Mucosa of descending colon (tissue), 3 donors: ENCODE data around the gene SCUBE1. TPM values are rescaled to one million over a fixed set of nuclear protein-coding genes. Genes with fewer than 3 reads are reported as not detected.

ENCODE experiments used
- ATAC-seq: fragments of 200-7000 bp; cut with Tn5 transposase; one replicate; pipeline ENCODE4 v1.9.1; 2020; ENCODE audit warnings: mild to moderate bottlenecking, moderate library complexity
- DNase-seq, 3 donors: peaks; one replicate each; pipeline ENCODE4 v3.0.0-alpha.2; 2020
- H3K36me3 ChIP-seq: fragments of 200-600 bp; one replicate; pipeline ENCODE4 v1.8.0; 2021; ENCODE audit warnings: low read depth, mild to moderate bottlenecking
- H3K4me1 ChIP-seq: fragments of 200-600 bp; one replicate; pipeline ENCODE4 v1.8.0; 2021; ENCODE audit warnings: low read depth, mild to moderate bottlenecking
- H3K4me3 ChIP-seq: fragments of 200-600 bp; one replicate; pipeline ENCODE4 v1.8.0; 2021; ENCODE audit warnings: mild to moderate bottlenecking
- H3K9me3 ChIP-seq: fragments of 200-600 bp; one replicate; pipeline ENCODE4 v1.8.0; 2021; ENCODE audit warnings: mild to moderate bottlenecking
- intact Hi-C, 2 donors: fragments of 100-400 bp; cut with DNase I in 1 of 2; cut with micrococcal nuclease in 1 of 2; formaldehyde crosslinking; loops; one replicate each; pipeline versions ENCODE4 v1.11.0 to v1.11.1; 2022; cut with DNase I, micrococcal nuclease
- total RNA-seq, 3 donors: library from RNA; stranded (reverse); fragmentation: NEBNext Ultra II Directional in 2 of 3; extraction: Animal tissue kit (Norgen Biotek cat#: 25700) in 2 of 3; gene quantifications; one replicate each; pipeline versions ENCODE4 v1.2.1 to v1.2.4, GENCODE V29; 2021 to 2023
- TF ChIP-seq, protein P1 (sequence below): fragments of 200-600 bp; IDR thresholded peaks from one replicate; pipeline ENCODE4 v1.8.0; 2022; ENCODE audit warnings: antibody characterized with exemption, mild to moderate bottlenecking
- donor health status: DM: no; HTN: no; CAD: no; lungs with moderate emphysema.
- donor health status: DM: no; HTN: no; CAD: no.
- donor health status: DM: no; HTN: yes; CAD: no.

Gene SCUBE1
- total RNA-seq, 3 donors from 2014 or later: 3.8 to 20.9 (median 4.7) TPM

DNA sequence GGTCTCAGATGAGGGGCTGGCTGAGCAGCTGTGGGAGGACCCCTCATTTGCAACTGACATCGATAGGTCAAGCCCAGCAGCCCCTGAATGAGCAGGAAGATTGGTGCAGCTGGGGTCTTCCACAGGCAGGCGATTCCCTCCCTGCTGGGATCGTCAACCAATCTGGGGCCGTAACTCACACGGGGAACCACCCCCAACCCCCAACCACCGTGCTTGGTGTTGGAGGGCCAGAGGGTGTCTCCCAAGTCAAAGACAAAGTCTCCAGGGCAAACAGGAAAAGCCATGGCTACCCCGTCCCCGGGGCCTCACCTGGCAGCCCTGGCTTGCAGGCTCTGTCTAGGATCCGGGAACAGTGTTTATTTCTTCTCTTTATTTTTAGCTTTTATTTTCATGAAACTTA, 26.9 kb upstream of the SCUBE1 start:
- Histone ChIP-seq H3K36me3 (no peaks in the 10 kb centered on the region), H3K4me3 (no peak overlapping the region), H3K9me3 (no peaks in the 10 kb centered on the region), H3K4me1 (no peaks in the 10 kb centered on the region)
- DNase-seq (no peak), ATAC-seq (no peak)
- intact Hi-C loops: no loop called here
- TF ChIP-seq, protein P1, sequence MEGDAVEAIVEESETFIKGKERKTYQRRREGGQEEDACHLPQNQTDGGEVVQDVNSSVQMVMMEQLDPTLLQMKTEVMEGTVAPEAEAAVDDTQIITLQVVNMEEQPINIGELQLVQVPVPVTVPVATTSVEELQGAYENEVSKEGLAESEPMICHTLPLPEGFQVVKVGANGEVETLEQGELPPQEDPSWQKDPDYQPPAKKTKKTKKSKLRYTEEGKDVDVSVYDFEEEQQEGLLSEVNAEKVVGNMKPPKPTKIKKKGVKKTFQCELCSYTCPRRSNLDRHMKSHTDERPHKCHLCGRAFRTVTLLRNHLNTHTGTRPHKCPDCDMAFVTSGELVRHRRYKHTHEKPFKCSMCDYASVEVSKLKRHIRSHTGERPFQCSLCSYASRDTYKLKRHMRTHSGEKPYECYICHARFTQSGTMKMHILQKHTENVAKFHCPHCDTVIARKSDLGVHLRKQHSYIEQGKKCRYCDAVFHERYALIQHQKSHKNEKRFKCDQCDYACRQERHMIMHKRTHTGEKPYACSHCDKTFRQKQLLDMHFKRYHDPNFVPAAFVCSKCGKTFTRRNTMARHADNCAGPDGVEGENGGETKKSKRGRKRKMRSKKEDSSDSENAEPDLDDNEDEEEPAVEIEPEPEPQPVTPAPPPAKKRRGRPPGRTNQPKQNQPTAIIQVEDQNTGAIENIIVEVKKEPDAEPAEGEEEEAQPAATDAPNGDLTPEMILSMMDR: no peak

DNA sequence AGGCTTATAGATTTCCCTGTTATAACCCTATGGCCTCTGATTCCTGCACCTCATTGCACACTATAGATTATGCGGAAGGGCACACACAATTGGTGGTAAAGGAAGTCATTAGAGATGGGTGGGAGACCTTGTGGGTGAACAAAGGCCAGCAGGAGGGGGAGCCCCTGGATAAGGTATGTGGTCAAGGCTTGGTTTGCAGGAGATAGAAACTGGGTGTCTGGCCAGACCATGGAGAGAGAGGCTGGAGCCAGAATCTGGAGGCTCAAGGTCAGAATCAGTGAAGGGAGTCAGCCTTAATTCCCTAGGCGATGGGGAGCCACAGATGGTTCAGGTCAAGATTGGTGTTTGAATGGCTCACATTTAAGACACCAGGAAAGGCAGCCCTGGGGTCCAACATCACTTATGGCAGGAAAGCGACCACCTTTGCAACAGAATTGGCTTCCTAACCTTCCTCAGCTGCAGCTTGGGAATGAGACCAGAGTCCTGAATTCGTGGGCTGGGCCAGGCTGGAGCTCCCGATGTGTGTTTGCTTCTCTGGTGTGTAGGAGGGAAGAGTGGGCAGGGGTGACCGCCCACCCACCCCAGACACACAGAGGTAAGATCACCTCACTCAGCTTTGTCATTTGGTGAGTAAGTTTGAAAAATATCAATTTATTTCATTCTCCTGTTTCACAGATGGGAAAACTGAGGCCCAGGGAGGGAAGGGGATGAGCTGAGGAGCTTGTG, 22.7 kb upstream of the SCUBE1 start:
- intact Hi-C loops: no loop called here
- H3K4me1 ChIP-seq: no peaks in the 10 kb centered on the region
- no peak for ATAC-seq
- DNase-seq: no peak
- no peaks in the 10 kb centered on the region for H3K9me3 ChIP-seq
- TF ChIP-seq, protein P1: no peak
- no peaks in the 10 kb centered on the region for H3K36me3 ChIP-seq
- no peak overlapping the region for H3K4me3 ChIP-seq

DNA sequence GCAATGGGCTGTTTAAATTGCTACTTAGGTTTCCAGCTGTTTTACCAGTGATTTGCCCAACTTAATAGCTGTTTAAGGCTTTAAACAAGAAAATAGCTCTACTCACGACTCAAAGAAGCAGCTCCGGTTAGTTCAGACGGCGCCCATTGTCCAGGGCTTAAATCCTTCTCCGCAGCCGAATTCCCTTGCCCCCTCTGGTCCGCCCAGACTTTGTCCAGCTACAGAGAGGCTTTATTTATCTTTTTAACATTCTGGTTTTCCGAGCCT, 20.9 kb upstream of the SCUBE1 start:
- ATAC-seq (no peak), DNase-seq (no peak)
- TF ChIP-seq, protein P1: no peak
- H3K4me3 ChIP-seq: no peak overlapping the region
- H3K4me1 ChIP-seq: no peaks in the 10 kb centered on the region
- H3K9me3 ChIP-seq: no peaks in the 10 kb centered on the region
- H3K36me3 ChIP-seq: no peaks in the 10 kb centered on the region
- intact Hi-C loops: no loop called here

DNA sequence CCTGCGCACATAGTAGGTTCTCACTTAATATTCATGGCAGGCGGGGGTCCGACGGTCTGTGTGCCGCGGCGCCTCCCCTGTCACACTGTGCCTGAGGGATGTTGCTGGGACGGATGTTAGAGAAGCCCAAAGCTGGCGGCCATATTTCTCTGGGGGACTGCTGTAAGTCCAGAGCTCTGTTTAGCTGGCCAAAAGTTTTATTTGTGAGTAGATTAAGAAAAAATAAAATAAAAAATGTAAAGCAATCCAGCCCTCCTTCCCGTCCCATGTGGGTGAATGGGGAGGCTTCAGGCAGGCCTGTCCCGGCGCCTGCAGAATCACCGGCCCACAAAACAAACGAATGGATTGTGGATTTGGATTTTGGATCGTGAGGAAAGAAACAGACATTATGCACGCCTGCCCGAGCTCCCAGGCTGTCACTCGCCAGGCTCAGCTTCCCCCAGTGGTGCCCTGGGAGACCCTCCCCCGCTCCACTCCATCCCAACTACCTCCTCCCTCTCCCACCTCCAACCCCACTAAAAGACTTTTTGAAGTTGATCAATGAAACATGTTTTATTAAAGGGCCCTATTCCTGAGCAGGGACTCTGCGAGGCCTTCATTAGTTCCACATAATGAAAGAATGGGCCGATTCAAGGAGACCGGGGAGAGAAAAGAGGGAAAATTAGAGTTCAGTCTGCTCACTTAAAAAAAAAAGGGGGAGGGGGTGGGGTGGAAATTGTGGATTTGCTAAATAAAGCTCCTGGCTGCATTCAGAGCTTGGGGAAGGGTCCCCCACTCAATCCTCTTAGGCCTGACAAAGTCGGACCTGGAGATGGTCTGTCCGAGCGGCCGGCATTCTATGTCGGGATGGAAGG, 20.4 kb upstream of the SCUBE1 start:
- no peaks in the 10 kb centered on the region for H3K36me3 ChIP-seq
- TF ChIP-seq, protein P1: no peak
- intact Hi-C loops: no loop called here
- no peaks in the 10 kb centered on the region for H3K9me3 ChIP-seq
- DNase-seq (no peak), ATAC-seq (no peak)
- no peak overlapping the region for H3K4me3 ChIP-seq
- no peaks in the 10 kb centered on the region for H3K4me1 ChIP-seq

DNA sequence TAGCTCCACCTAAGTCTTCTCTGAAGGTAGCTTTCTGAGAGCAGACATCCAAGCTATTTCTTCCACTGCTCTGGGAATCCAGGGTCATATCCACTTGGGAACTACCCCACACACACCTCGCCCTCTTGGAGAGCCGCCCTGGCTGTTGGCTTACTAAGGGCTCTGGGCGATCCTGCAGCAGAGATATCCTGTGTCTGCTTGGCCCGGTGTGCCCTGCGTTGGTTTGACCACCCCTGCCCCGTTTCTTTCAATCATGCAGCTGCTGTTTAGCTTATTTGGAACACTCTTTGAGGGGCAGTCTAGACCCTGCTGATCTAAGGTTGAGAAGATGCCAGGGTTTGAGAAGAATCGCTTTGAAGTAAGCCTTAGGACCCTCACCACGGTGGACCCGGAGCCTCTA, 17.4 kb upstream of the SCUBE1 start:
- TF ChIP-seq, protein P1: no peak
- H3K9me3 ChIP-seq: no peaks in the 10 kb centered on the region
- DNase-seq: no peak

More for the DNA sequence above, 17.4 kb upstream of the SCUBE1 start:
- intact Hi-C loops: no loop called here
- no peaks in the 10 kb centered on the region for H3K4me1 ChIP-seq
- H3K36me3 ChIP-seq: no peaks in the 10 kb centered on the region
- ATAC-seq: no peak
- H3K4me3 ChIP-seq: no peak overlapping the region
